Left lung (tissue), 10 donors: Measurements from ENCODE around the gene ADAM15. TPM values are rescaled to one million over a fixed set of nuclear protein-coding genes. Genes with fewer than 3 reads are reported as not detected.

ENCODE experiments used
- ATAC-seq: fragments of 200-7000 bp; cut with Tn5 transposase; one replicate; pipeline ENCODE4 v1.9.1; 2020; ENCODE audit warnings: moderate library complexity
- DNase-seq, 4 donors: peaks; one replicate each; pipeline ENCODE4 v3.0.0-alpha.2; 2013 to 2020
- H3K27ac ChIP-seq, 2 donors: fragments of 200-600 bp; sonication (generic) in 1 of 2; one replicate each; pipeline versions ENCODE4 v1.5.0 to v1.8.0; 2020 to 2021
- H3K27me3 ChIP-seq, 2 donors: fragments of 200-600 bp; sonication (generic) in 1 of 2; one replicate each; pipeline versions ENCODE4 v1.5.0 to v1.8.0; 2020 to 2021
- H3K36me3 ChIP-seq, 2 donors: fragments of 200-600 bp; sonication (generic) in 1 of 2; one replicate each; pipeline versions ENCODE4 v1.5.0 to v1.8.0; 2020 to 2021
- H3K4me1 ChIP-seq, 2 donors: fragments of 200-600 bp; one replicate each; pipeline ENCODE4 v1.8.0; 2021
- H3K4me3 ChIP-seq, 2 donors: fragments of 200-600 bp; sonication (generic) in 1 of 2; one replicate each; pipeline versions ENCODE4 v1.5.0 to v1.8.0; 2020 to 2021; ENCODE audit warnings: mild to moderate bottlenecking in 1 of 2
- H3K9me3 ChIP-seq, 2 donors: fragments of 200-600 bp; sonication (generic) in 1 of 2; one replicate each; pipeline versions ENCODE4 v1.5.0 to v1.8.0; 2020 to 2021
- intact Hi-C, 2 donors: fragments of 100-400 bp; cut with DNase I; formaldehyde crosslinking; loops; one replicate each; pipeline versions ENCODE4 v1.11.2 to v1.14.2; 2022
- polyA plus RNA-seq, 6 donors: library from polyadenylated mRNA; unstranded; fragments of 120-200 nt; gene quantifications; one replicate each; pipeline ENCODE4 v1.2.1, GENCODE V29; 2013; ENCODE audit not compliant: insufficient read length in 6 of 6
- total RNA-seq, 2 donors: library from RNA; stranded (reverse); fragmentation: NEBNext Ultra II Directional; extraction: Animal tissue kit (Norgen Biotek cat#: 25700); gene quantifications; one replicate each; pipeline ENCODE4 v1.2.1, GENCODE V29; 2021
- TF ChIP-seq, protein P1 (sequence below), 2 donors: fragments of 200-600 bp; sonication (generic) in 1 of 2; IDR thresholded peaks; one replicate each; pipeline versions ENCODE4 v1.5.0 to v1.8.0; 2021; ENCODE audit warnings: antibody characterized with exemption in 2 of 2
- donor health status: DM: no; HTN: yes; CAD: no.
- donor health status: DM: no; HTN: no; CAD: no.

The ADAM15 gene
- total and polyA plus RNA-seq, 8 donors, result 54.4 to 172 (median 78.2) TPM

DNA sequence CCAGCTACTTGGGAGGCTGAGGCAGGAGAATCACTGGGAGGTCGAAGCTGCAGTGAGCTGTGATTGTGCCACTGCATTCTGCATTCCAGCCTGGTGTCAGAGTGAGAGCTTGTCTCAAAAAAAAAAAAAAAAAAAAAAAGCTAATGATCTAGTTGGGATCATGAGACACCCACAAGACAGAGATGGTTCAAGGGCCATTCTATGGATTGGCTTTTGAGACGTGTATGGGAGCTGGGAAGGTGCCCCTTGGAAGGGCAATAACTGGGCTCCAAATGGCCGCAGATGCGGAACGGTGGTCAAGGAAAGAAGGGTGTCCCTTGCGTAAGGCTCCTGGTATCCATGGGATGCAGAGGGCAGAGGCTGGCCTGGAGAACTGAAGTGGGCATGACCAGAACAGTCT lies 6.8 kb upstream of the ADAM15 start:
- Histone ChIP-seq H3K4me3 (no peak overlapping the region), H3K27me3 (no peaks in the 10 kb centered on the region), H3K4me1 (peaks cover under 1 to 14% of the 10 kb centered on the region in 2 donors), H3K36me3 (no peaks in the 10 kb centered on the region), H3K9me3 (no peaks in the 10 kb centered on the region), H3K27ac (peak overlapping the region; percentile 14 to 16)
- intact Hi-C loops, result no loop called here
- DNase-seq (no peak), ATAC-seq (no peak)
- TF ChIP-seq, protein P1, sequence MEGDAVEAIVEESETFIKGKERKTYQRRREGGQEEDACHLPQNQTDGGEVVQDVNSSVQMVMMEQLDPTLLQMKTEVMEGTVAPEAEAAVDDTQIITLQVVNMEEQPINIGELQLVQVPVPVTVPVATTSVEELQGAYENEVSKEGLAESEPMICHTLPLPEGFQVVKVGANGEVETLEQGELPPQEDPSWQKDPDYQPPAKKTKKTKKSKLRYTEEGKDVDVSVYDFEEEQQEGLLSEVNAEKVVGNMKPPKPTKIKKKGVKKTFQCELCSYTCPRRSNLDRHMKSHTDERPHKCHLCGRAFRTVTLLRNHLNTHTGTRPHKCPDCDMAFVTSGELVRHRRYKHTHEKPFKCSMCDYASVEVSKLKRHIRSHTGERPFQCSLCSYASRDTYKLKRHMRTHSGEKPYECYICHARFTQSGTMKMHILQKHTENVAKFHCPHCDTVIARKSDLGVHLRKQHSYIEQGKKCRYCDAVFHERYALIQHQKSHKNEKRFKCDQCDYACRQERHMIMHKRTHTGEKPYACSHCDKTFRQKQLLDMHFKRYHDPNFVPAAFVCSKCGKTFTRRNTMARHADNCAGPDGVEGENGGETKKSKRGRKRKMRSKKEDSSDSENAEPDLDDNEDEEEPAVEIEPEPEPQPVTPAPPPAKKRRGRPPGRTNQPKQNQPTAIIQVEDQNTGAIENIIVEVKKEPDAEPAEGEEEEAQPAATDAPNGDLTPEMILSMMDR (IDR thresholded peaks at IDR 0.05), result no peak

DNA sequence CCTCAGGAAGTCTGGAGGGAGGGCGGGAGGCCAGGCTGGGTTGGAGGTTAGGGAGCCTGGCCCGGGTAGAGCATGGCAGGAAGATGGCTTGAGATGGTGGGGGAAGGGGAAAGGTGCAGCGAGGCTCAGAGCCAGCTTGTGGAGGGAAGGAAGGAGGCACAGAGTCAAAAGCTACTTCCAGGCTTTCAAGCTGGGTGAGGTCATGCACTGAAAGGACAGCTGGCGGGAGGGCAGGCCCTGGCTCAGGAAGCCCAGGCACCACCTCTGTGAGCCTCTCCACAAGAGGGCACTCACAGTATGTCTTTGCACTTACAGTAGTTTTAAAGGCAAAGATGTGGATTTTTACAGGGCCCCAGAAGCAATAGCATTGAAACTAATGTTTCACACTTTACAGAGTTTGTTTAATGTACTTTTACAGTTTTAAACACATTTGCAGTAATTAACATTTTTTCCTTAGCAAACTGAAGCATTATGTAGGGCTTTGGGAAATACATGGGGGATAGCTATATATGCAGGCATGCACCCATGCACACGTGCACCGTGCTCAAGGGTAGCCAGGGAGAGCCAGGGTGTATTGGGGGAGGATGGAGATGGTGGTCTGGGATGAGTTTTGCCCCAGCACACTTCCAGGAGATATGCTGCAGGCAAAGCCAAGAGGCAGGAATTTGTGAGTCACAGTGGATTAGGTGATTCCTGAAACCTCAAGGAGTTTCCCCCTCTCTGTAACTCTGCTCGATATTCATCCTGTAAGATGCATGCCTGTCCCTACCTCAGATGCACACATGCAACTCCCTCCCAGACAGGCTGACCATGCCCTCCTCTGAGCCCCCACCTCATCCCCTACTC lies 6.1 kb upstream of the ADAM15 start:
- ATAC-seq, result peak; percentile 98
- TF ChIP-seq, protein P1 (IDR thresholded peaks at IDR 0.05), result peak; percentile 58 to 79
- H3K9me3 ChIP-seq, result no peaks in the 10 kb centered on the region
- peak overlapping the region; percentile 14 to 16 for H3K27ac ChIP-seq
- DNase-seq, result peak; percentile 33 to 89 (median 83)
- intact Hi-C loops, result no loop called here
- no peak overlapping the region for H3K4me3 ChIP-seq
- peaks cover 7 to 19% of the 10 kb centered on the region in 2 donors for H3K4me1 ChIP-seq
- H3K36me3 ChIP-seq, result no peaks in the 10 kb centered on the region
- H3K27me3 ChIP-seq, result no peaks in the 10 kb centered on the region

DNA sequence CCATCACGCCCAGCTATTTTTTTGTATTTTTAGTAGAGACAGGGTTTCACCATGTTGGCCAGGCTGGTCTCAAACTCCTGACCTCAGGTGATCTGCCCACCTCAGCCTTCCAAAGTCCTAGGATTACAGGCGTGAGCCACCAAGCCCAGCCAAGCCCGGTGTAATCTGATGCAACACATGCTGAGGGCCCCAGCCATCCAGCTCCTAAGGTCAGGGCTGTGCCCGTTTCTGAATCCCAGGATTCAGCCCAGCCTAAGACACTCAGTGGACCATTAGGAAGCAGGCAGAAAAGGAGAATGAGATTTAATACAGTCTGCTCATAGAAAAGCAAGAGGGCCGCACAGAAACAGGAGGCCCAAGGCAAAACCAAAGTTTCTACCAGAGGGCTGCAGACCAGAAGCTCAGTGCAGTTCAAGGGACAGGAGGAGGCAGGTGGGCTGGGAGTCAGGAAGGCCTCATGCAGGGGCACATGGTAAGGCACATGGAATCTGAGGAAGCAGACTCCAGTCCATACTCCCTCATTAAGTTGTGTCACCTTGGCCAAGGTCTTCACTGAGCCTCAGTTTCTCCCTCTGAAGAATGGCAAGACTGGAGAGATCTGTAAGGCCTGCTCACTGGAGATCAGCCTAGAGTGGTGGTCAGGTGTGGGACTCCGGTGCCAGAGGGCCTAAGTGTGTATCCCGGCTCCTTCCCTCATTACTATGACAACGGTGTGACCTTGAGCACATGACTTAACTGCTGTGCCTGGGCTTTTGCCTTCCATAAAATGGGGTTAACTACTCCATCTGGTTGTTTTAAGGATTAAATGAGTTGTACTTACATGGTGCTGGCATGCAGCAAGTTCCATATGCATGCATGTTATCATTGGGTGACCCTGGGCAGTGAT lies 2.4 kb upstream of the ADAM15 start:
- intact Hi-C loops, result no loop called here
- H3K4me3 ChIP-seq, result no peak overlapping the region
- ATAC-seq (no peak), DNase-seq (no peak)
- peaks cover 0 to 2% of the 10 kb centered on the region in 2 donors for H3K36me3 ChIP-seq
- no peaks in the 10 kb centered on the region for H3K9me3 ChIP-seq
- no peaks in the 10 kb centered on the region for H3K27me3 ChIP-seq
- peaks cover 15 to 50% of the 10 kb centered on the region in 2 donors for H3K4me1 ChIP-seq
- TF ChIP-seq, protein P1 (IDR thresholded peaks at IDR 0.05), result no peak
- no peak overlapping the region for H3K27ac ChIP-seq

DNA sequence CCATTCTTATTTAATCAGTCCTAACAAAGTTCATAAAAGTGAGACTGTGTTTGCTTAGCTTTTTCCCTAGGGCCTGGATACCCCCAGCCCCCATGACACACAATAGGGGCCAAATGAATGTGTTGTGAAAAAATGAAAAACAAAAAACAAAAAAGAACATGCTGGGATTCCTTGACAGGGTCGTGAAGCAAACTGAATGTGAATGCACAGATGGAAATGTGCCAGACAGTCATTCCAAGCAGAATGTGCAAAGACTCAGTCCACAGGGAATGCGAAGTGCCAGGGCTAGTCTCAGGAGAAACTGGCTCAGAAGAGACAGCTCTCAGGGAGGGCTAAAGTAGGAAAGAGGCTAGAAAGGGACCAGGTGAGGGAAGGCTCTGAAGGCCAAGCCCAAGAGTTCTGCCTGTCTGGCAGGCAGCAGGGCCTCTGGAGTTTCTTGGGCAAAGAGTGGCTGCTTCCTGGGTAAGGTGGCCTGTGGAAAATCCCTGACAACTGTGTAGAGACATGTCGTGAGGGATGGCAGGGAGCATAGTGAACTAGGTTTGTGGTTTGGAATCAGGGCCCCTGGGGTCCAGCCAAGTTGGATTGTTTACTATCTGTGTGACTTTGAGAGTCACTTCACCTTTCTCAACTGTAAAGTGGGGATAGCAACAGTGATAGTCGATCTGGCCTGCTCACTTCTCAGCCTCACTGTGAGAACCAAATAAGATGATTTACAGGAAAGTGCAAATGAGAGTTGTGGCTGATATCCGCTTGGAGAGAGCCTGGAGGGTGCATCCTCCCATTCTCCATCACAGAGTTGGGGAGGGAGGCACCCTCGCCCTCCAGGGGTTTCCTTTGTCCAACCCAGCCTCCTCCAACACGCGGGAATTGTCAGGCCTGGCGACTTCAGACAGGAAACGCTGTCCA lies 1.2 kb upstream of the ADAM15 start:
- no peaks in the 10 kb centered on the region for H3K9me3 ChIP-seq
- intact Hi-C loops, result no loop called here
- DNase-seq, result peak in 1 of 4 donors; percentile 15
- peaks cover 15 to 48% of the 10 kb centered on the region in 2 donors for H3K4me1 ChIP-seq
- ATAC-seq, result peak; percentile 1
- TF ChIP-seq, protein P1 (IDR thresholded peaks at IDR 0.05), result no peak
- H3K27me3 ChIP-seq, result no peaks in the 10 kb centered on the region
- peak overlapping the region; percentile 84 to 97 for H3K27ac ChIP-seq
- H3K4me3 ChIP-seq, result peak overlapping the region; percentile 78 to 95
- H3K36me3 ChIP-seq, result peaks cover 0 to 14% of the 10 kb centered on the region in 2 donors
